PC-9 (cell line): ENCODE data around the gene EIF5AL1.

Source experiments
- CTCF ChIP-seq: fragments of 200-600 bp; sonication (generic); conservative IDR thresholded peaks from 2 replicates; pipeline ENCODE4 v1.6.1; 2017; ENCODE audit warnings: mixed run types, antibody characterized with exemption, mild to moderate bottlenecking, moderate library complexity
- EZH2 ChIP-seq: fragments of 200-600 bp; sonication (generic); IDR thresholded peaks from 2 replicates; pipeline ENCODE4 v1.8.0; 2017; ENCODE audit warnings: antibody characterized with exemption, low read depth

GRCh38 chr10:79493806-79494205 is 18.5 kb upstream of the EIF5AL1 start:
- TF ChIP-seq CTCF (no peak), EZH2 (no peak)
